Activated CD8-positive, alpha-beta T cell treated with anti-CD3 and anti-CD28 coated beads for 36 hours (primary cell): ENCODE measurements around the gene SLC1A1. TPM values are rescaled to one million over a fixed set of nuclear protein-coding genes. Genes with fewer than 3 reads are reported as not detected.
"Not testable (repeated sequence)": the region's sequence is repeated elsewhere in the genome, so short reads cannot be mapped to it uniquely, and the experiment has no call there.

Experiments
- ATAC-seq: fragments of 200-7000 bp; cut with Tn5 transposase; one replicate; pipeline ENCODE4 v1.10.0; 2021; ENCODE audit warnings: mild to moderate bottlenecking, moderate library complexity
- CTCF ChIA-PET: fragments of 350-600 bp; sonication (Branson Sonifier 250); formaldehyde crosslinking; loops from one replicate; lab custom pipeline; 2021; ENCODE audit warnings: antibody characterized with exemption; lab: Charles Lee
- POLR2A ChIA-PET: fragments of 350-600 bp; sonication (Branson Sonifier 250); formaldehyde crosslinking; loops from one replicate; lab custom pipeline; 2021; ENCODE audit warnings: antibody characterized with exemption; lab: Charles Lee
- DNase-seq: peaks from one replicate; pipeline ENCODE4 v3.0.0-alpha.2; 2020
- H3K27ac Mint-ChIP-seq: one replicate; pipeline ENCODE4 v1.8.0; 2021; ENCODE audit warnings: mild to moderate bottlenecking, mixed read lengths
- H3K27me3 Mint-ChIP-seq: one replicate; pipeline ENCODE4 v1.8.0; 2021; ENCODE audit warnings: mixed read lengths
- H3K36me3 Mint-ChIP-seq: one replicate; pipeline ENCODE4 v1.8.0; 2021; ENCODE audit warnings: low read depth, mixed read lengths
- H3K4me1 Mint-ChIP-seq: one replicate; pipeline ENCODE4 v1.8.0; 2021; ENCODE audit warnings: low read depth, mixed read lengths
- H3K4me3 Mint-ChIP-seq: one replicate; pipeline ENCODE4 v1.8.0; 2021; ENCODE audit warnings: mild to moderate bottlenecking, moderate library complexity, mixed read lengths
- H3K9me3 Mint-ChIP-seq: one replicate; pipeline ENCODE4 v1.8.0; 2021; ENCODE audit warnings: mixed read lengths
- CTCF ChIP-seq: fragments of 200-600 bp; IDR thresholded peaks from one replicate; pipeline ENCODE4 v1.8.0; 2022; ENCODE audit warnings: antibody characterized with exemption, mild to moderate bottlenecking
- intact Hi-C: fragments of 100-400 bp; cut with micrococcal nuclease; formaldehyde crosslinking; loops from one replicate; pipeline ENCODE4 v1.10.0; 2022
- total RNA-seq, 2 experiments: library from RNA; stranded (reverse); gene quantifications; one replicate each; pipeline ENCODE4 v1.2.3, GENCODE V29; 2021

Gene SLC1A1
- total RNA-seq, 2 experiments from 2014 or later = 0.09 to 0.29 TPM

DNA sequence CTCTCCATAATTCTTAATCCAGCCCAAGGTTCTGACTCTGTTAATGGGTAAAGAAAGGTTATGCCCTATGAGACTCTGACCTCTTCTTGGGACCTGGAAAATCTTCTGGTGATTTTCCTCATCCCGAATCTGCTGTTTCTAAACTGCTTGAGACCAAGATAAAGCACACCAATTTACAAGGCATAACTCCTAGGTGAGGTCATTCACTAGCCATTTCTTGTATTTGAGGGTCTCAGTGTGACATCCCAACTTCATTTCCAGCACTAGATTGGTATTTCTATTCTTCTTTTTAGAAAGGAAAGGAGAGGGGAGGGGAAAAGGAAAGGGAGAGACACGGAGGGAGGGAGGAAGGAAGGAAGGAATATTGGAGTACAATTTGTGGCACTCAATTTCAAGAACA, 51.6 kb downstream of the SLC1A1 start:
- H3K4me3 Mint-ChIP-seq = no peak overlapping the region
- no peak overlapping the region for H3K27ac Mint-ChIP-seq
- H3K36me3 Mint-ChIP-seq = no peaks in the 10 kb centered on the region
- CTCF ChIA-PET = interaction anchor here (1.2 kb wide), 1 partner anchor 16 kb away, joined by 3 read pairs; no protein-coding TSS in a partner anchor
- peaks cover 2% of the 10 kb centered on the region for H3K4me1 Mint-ChIP-seq
- no peak for DNase-seq
- POLR2A ChIA-PET = no interaction called here
- intact Hi-C loops = no loop called here
- H3K27me3 Mint-ChIP-seq = no peaks in the 10 kb centered on the region
- ATAC-seq = no peak
- no peaks in the 10 kb centered on the region for H3K9me3 Mint-ChIP-seq
- no peak for TF ChIP-seq CTCF

- H3K36me3 Mint-ChIP-seq, POLR2A ChIA-PET, H3K27ac Mint-ChIP-seq, H3K27me3 Mint-ChIP-seq, DNase-seq, ATAC-seq, intact Hi-C loops, H3K9me3 Mint-ChIP-seq, H3K4me3 Mint-ChIP-seq: not testable (repeated sequence)
- peaks cover 15% of the 10 kb centered on the region for H3K4me1 Mint-ChIP-seq
- CTCF ChIA-PET = interaction anchor here (1.0 kb wide), 1 partner anchor 55 kb away, joined by 3 read pairs; no protein-coding TSS in a partner anchor
Measured at GRCh38 chr9:4544714-4545113, 54.4 kb downstream of the SLC1A1 start.

DNA sequence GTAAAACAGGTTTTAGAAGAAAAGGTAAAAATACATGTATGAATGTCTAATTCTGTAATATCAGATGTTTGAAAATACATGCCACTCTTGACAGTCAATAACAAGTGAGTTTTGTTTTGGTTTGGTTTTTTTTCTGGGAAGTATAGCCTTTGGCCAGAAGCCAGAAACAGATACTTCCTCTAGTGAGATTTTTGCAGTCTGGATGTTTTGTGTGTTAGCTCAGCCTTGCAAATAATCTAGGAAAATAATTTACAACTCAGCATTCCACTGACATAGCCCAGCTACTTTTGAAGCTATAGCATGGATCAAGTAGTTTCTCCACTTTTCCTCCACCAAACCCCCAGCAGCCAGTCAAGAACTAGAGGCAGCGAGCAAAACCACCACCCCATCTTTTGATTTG, 56.7 kb downstream of the SLC1A1 start:
- H3K27me3 Mint-ChIP-seq = no peaks in the 10 kb centered on the region
- ChIA-PET POLR2A (interaction anchor here (1.4 kb wide), 1 partner anchor 22 kb away, joined by 3 read pairs; no protein-coding TSS in a partner anchor), CTCF (no interaction called here)
- no peaks in the 10 kb centered on the region for H3K9me3 Mint-ChIP-seq
- DNase-seq (no peak), ATAC-seq (no peak)
- H3K4me3 Mint-ChIP-seq = no peak overlapping the region
- H3K27ac Mint-ChIP-seq = no peak overlapping the region
- no peaks in the 10 kb centered on the region for H3K36me3 Mint-ChIP-seq
- intact Hi-C loops = no loop called here
- TF ChIP-seq CTCF = no peak
- H3K4me1 Mint-ChIP-seq = peaks cover 26% of the 10 kb centered on the region

- H3K36me3 Mint-ChIP-seq = no peaks in the 10 kb centered on the region
- no peak for TF ChIP-seq CTCF
- peaks cover 26% of the 10 kb centered on the region for H3K4me1 Mint-ChIP-seq
- H3K27ac Mint-ChIP-seq = no peak overlapping the region
- H3K27me3 Mint-ChIP-seq = no peaks in the 10 kb centered on the region
- ChIA-PET POLR2A (no interaction called here), CTCF (interaction anchor here (1.1 to 1.7 kb wide), 2 partner anchors 11 to 90 kb away, joined by 3 to 6 read pairs; no protein-coding TSS in a partner anchor)
- H3K4me3 Mint-ChIP-seq = no peak overlapping the region
- peak; percentile 4 for DNase-seq
- intact Hi-C loops = no loop called here
- ATAC-seq = no peak
- H3K9me3 Mint-ChIP-seq = no peaks in the 10 kb centered on the region
Measured at GRCh38 chr9:4548811-4549725, 58.8 kb downstream of the SLC1A1 start.

DNA sequence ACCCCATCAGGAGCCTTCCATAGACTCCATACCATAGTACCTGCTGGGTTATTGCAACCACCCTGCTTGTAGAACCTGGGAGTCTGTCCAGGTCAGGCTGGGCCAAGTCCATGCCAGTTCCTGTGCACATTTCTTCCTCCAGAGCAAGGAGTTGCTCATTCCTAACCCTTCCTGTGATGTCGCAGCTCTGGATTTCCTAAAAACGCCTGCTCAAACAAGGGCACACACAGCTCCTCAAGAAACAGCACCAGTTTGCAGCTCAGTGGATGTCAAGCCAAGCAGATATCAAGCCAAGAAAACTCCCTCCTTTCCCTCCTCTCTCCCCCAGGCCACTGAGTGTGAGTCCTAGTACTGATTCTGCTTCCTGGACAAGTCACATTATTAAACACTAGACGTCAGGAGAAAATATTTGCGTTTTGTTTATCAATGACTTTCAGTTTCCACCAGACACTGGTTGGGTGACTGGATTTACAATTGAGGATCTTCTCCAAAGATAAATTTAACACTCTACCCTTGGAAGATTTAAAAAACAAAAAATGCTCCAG, 59.6 kb downstream of the SLC1A1 start:
- Mint-ChIP-seq H3K4me3 (no peak overlapping the region), H3K9me3 (no peaks in the 10 kb centered on the region), H3K27ac (no peak overlapping the region), H3K4me1 (peaks cover 30% of the 10 kb centered on the region), H3K27me3 (no peaks in the 10 kb centered on the region), H3K36me3 (no peaks in the 10 kb centered on the region)
- intact Hi-C loops = no loop called here
- DNase-seq (no peak), ATAC-seq (no peak)
- POLR2A ChIA-PET = no interaction called here
- CTCF ChIA-PET = interaction anchor here (1.7 kb wide), 1 partner anchor 90 kb away, joined by 6 read pairs; no protein-coding TSS in a partner anchor
- TF ChIP-seq CTCF = no peak
